ENCODE data around the gene PLXNC1. TPM values are rescaled to one million over a fixed set of nuclear protein-coding genes. Genes with fewer than 3 reads are reported as not detected.

The PLXNC1 gene
- total and polyA plus RNA-seq, 9 of the 15 experiments (the other 6 are each of a cell fraction or from before 2014, with no cell fraction given) = 0.08 to 0.87 (median 0.28) TPM

DNA sequence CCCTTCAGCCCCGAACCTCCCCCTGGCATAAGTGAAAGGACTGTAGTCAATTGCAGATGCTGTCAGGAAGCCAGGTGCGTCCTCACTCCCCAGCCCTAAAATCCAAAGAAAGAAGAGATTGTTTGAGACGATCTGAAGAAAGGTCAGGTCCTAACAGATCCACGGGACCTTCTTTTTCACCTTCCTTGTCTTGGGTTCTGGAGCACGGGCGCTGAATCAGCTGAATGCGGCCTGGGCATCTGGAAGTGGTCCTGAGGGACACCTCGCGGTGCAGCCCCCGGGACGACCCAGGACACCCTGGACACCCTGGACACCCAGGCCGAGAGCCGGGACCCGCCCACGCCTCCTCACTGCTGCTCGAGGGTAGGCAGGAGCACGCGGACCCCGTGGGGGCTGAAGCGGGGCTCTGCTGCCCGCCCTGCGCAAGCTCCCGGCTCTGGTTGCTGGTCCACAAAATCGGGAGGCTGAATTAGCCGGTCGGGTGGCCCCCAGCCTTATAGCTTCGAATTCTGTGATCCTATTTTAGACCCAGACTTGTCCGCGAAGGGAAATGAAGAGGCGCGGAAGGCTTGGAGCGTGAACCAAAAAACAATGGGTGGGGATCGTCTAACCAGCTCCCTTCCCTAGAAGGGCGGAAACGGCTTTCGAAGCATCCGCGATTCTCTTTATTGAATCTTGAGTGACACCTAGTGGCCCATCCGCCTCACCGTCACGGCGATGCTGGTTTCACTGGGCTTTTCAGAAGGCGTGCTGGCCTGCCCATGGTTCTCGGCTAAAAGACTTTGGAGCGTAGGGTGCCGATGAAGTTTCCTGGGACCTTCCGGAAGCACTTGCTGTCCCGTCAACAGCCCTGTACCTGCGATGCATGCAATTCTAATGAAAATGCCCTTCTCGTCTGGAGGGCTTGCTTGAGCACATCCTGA lies 46.4 kb upstream of the PLXNC1 start (continued):
- TF ChIP-seq AFF4 (CRISPR knock-in tag; IDR thresholded peaks at IDR 0.05) (no peak; the same call in 1 of the 2 replicates), SREBF2 (CRISPR knock-in tag; IDR thresholded peaks at IDR 0.05) (no peak), TEAD1 (CRISPR knock-in tag; IDR thresholded peaks at IDR 0.05) (no peak), CC2D1A (IDR thresholded peaks at IDR 0.05) (no peak), LCOR (CRISPR knock-in tag; IDR thresholded peaks at IDR 0.05) (no peak), ZNF785 (CRISPR knock-in tag; IDR thresholded peaks at IDR 0.05) (no peak), BCL6 (CRISPR knock-in tag; IDR thresholded peaks at IDR 0.05) (no peak), ZKSCAN3 (CRISPR knock-in tag; IDR thresholded peaks at IDR 0.05) (no peak), NEUROD1 (IDR thresholded peaks at IDR 0.05; ENCODE audit: borderline replicate concordance, low read depth, low read length, partially characterized antibody) (peak; percentile 26), FOXA3 (CRISPR knock-in tag; conservative IDR thresholded peaks at IDR 0.05 in 1 of 2, IDR thresholded peaks at IDR 0.05 in 1 of 2) (no peak), KDM5B (IDR thresholded peaks at IDR 0.05; ENCODE audit: insufficient replicate concordance, low read depth, low read length) (no peak)
- TF ChIP-seq, protein P1, sequence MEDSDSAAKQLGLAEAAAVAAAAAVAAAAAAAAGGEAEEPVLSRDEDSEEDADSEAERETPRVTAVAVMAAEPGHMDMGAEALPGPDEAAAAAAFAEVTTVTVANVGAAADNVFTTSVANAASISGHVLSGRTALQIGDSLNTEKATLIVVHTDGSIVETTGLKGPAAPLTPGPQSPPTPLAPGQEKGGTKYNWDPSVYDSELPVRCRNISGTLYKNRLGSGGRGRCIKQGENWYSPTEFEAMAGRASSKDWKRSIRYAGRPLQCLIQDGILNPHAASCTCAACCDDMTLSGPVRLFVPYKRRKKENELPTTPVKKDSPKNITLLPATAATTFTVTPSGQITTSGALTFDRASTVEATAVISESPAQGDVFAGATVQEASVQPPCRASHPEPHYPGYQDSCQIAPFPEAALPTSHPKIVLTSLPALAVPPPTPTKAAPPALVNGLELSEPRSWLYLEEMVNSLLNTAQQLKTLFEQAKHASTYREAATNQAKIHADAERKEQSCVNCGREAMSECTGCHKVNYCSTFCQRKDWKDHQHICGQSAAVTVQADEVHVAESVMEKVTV (CRISPR knock-in tag; IDR thresholded peaks at IDR 0.05) = peak; percentile 86
- TF ChIP-seq, protein P2, sequence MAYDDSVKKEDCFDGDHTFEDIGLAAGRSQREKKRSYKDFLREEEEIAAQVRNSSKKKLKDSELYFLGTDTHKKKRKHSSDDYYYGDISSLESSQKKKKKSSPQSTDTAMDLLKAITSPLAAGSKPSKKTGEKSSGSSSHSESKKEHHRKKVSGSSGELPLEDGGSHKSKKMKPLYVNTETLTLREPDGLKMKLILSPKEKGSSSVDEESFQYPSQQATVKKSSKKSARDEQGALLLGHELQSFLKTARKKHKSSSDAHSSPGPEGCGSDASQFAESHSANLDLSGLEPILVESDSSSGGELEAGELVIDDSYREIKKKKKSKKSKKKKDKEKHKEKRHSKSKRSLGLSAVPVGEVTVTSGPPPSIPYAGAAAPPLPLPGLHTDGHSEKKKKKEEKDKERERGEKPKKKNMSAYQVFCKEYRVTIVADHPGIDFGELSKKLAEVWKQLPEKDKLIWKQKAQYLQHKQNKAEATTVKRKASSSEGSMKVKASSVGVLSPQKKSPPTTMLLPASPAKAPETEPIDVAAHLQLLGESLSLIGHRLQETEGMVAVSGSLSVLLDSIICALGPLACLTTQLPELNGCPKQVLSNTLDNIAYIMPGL (CRISPR knock-in tag; IDR thresholded peaks at IDR 0.05) = no peak
- TF ChIP-seq, protein P3, sequence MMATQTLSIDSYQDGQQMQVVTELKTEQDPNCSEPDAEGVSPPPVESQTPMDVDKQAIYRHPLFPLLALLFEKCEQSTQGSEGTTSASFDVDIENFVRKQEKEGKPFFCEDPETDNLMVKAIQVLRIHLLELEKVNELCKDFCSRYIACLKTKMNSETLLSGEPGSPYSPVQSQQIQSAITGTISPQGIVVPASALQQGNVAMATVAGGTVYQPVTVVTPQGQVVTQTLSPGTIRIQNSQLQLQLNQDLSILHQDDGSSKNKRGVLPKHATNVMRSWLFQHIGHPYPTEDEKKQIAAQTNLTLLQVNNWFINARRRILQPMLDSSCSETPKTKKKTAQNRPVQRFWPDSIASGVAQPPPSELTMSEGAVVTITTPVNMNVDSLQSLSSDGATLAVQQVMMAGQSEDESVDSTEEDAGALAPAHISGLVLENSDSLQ (IDR thresholded peaks at IDR 0.05) = peak; percentile 60; the same call in 1 of the 2 replicates

Measured in K562 (cell line).